ENCODE results near the gene RNF217.

RNF217 gene

DNA sequence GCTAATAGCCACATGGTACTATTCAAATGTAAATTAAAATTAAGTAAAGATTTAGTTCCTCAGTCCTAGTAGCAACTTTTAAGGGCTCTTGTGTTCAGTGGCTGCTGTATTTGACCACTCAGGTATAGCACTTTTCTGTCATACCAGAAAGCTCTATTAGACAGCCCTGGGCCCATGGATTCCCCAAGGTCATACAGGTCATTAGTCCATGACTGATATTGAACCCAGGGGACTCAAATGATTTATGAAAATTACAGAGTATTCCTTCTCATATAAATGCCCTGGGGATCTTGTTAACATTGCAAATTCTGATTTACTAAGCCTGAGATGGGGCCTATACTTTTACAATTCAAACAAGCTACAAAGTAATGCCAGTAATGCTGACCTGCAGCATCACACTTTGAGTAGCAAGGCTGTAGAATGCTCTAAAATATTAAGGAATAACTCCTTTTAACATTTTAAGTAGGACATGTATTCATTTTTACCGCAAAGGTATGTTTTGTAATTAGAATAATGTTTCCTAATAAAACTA, 29.6 kb downstream of the RNF217 start:
- no peak for DNase-seq

DNA sequence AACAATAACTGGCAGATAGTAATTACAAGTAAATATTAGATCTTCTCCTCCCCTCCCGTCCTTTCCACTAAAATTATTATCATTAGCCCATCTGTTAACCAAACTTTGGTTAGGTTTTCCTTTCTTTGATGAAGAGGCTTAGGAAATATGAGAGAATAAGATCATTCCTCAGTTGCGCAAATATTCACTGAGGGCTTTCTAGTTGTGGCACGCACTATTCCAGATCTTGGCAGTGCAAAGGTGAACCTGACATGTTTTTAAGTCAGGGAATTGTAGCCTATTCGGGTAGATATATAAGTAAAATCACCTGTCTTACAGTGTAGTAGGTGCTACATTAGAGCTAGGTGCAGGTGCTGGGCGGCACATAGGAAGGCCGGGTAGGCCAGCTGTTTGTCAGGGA, 31.1 kb downstream of the RNF217 start:
- DNase-seq = no peak

DNA sequence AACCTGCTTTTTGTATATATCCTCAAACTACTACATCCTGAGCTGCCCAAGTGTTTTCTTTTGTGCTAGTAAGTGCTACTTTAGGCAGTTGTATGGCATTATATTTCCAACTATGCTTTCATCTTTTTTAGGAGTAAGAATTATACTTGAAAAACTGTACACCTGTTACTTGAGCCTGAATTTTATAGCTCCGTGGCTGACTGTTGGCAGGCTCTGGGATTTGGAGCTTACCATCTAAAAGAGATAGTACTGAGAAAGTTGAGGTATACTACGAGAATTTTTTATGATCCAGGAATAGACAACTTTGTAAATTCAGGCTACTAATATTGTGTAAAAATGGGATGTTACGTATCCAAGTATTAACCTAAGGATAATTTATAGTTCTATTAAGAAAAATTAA, 32.4 kb downstream of the RNF217 start:
- DNase-seq = no peak

DNA sequence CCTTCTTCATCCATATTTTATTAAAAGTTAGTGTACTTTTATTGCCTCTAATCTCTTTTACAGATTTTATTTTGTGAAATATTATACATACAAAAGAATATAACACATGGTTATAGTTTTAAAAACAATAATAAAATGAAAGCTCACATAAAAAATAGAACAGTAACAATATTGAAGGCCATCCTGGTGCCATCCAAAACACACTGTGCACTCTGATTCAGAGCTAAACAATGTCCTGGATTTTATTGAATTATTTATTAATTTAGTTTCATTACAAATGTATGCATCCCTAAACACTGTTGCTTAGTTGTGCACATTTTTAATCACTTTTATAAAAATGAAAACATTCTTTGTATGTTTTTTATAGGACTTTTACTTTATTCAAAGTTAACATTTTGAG, 32.9 kb downstream of the RNF217 start:
- DNase-seq = no peak

DNA sequence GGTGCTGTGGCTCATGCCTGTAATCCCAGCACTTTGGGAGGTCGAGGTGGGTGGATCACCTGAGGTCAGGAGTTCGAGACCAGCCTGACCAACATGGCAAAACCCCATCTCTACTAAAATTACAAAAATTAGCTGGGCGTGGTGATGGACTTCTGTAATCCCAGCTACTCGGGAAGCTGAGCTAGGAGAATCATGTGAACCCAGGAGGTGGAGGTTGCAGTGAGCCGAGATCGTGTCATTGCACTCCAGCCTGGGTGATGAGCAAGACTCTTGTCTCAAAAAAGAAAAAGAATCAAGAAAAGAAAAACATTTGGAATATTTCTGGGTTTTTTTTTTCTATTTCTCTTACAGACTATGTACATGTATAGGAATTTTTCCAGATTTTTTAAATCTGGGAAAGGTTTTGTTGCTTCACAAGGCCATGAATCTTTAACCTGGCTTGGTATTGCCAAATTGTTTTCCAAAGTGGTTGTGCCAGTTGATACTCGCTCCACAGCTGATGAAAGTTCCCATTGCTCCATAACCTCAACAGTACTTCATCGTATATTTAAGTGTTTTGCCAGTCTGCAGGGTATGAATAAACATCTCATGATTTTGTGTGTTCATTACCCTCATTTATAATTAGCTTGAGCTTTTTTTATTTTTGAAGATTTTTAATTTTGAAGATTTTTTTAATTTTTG, 33.5 kb downstream of the RNF217 start:
- DNase-seq = no peak

DNA sequence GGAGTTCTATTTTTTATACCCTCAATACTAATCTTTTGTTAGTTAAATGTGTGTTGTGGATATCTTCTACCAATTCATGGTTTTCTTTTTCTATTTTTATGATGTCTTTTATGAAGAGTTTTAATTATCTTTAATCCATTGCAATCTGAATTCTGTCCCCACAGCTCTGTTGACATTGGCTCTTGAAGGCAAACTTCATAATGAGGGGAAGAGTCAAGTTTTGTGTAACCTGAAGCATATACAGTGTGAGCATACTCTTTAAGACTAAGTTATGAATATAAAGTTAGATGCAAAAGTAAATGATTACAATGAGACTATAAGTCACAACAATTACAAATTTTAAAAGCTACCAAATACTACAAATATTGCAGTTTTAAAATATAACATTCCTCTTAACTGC, 34.2 kb downstream of the RNF217 start:
- DNase-seq = no peak

DNA sequence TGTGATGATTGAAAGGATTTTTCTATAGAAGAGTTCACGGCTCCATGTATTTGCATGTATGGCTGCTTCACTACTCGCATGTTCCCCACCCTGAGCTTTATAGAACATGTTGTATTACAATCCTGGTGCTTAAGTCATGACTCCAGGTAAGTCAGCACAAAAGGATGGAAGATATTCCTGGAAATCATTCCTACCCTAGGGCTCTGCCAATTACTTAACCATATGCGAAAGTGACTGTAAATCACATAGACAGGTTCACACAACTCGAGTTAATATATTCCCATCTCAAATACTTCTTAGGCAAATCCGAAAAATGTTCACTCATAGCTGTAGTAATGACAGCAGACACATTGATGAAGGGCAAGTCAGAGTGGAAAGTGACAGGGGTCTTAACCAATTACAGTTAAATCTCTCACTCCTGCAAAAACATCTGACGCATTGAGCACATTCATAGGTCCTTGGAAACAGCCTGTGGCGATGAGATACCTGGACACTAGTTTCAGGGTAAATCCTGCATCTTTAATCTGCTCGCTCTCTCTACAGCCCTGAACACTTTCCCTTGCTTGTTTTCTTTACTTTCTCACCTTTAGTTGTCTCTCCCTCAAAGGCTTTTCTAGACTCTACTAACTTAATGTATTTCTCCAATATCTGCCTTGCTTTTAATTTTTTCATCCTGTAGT, 35.1 kb downstream of the RNF217 start:
- DNase-seq = no peak

DNA sequence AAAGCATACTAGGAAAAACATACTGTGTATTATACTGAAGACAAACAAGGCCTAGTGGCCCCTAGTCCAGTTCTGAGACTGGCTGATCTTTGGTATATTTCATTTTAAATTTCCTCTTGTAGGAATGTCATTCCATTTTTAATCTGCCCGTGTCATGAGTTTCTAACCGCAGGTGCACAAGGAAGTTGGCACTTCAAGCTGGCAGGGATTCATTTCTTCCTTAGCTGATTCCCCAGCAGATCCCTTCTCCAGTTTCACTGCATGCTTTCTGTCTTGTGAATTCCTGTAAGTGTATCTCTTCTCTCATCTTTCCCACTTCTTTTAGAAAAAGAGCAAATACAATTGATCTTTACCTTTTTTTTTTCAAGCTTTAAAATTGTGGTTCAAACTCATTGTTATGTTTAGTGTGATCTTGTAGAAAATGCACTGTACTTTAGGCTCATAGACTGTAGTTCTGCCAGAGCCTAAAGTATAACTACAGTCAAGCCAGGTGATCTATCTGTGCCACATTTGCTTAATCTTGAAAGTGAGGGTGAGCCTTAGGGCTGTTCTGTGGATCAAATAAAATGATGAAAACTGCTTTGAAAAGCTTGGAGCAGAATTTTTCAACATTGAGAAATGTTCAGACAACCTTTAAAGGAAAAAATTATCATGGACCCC, 37.0 kb downstream of the RNF217 start:
- DNase-seq = no peak

DNA sequence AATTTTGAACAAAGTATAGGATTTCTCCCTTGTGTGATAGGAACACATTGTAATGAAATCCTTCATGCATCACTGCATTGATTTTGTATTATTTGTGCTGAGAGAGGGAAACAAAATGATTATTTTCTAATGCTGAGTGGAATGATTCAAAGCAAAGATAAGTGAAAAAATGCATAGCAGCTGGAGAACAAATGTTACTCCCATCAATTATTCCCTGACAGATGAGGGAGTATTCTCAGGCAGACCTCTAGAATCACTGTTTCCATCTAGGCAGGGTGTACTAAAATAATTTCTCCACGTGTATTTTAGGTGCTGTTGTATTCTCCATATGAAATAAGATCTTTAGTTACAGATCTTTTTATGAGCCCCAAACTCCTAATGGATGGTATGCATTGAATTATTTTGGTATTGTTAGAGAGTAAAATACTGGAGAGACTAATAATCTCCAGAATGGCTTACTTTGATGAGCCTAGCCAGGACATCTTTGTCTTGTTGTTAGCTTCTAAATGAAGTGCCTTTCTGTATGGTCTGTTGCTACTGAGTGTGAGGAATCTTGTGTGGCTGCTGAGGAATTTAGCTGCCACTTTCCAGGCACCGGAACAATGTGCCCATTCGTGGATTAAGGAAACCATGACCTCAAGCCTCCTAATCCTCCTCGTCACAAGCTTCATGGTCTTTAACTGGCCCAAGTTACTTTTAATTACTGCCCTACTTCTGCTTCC, 39.6 kb downstream of the RNF217 start:
- DNase-seq = no peak

DNA sequence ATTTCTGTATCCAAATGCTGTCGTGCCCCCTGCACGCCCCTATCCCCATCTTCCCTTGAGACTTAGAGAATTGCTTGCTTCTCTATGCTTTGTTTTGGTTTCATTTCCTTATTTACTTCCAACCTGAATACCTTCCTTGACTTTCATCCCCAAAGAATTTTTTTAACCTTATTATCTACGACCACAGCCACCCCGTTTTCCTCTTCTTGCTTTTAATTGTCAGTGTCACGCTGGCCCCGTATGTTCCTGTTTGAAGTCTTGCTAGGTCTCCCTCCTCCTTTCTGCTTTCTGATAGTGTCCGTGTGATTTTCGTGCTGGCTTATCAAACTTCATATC, 40.1 kb downstream of the RNF217 start:
- DNase-seq = no peak

DNA sequence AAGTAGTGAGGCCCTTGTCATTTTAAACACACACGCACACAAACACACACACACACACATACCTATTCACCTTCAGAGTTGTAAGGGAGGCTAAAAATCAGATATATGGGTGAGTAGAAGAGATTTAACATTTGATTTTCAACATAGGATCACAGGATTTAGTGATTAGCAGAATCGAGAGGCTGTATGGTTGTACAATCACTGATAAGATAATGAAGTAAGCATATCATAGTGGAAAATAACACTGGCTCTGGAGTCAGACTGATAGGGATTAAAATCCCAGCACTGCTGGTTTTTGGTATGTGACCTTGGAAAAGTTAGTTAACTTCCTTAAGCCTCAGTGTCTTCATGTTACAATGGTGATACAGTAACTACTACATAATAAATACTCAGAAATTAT, 40.8 kb downstream of the RNF217 start:
- DNase-seq = no peak

DNA sequence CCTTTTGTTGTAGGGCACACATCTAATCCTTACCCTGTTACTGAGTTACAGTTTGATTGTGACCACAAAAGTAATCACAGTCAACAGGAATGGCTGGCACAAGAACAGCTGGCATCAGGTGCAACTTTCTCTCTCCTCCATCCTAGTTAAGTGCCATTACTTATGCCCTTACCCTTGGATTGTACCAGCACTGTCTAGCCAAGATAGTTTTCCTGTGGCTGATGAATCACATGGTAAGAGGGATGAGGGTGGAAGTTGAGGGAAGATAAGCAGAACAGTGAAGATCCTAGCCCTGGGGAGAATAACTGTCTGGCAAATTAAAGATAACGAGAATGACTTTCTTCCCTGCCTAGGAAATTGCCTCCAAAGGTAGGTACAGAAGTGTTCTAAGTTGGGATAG, 42.0 kb downstream of the RNF217 start:
- DNase-seq = no peak

DNA sequence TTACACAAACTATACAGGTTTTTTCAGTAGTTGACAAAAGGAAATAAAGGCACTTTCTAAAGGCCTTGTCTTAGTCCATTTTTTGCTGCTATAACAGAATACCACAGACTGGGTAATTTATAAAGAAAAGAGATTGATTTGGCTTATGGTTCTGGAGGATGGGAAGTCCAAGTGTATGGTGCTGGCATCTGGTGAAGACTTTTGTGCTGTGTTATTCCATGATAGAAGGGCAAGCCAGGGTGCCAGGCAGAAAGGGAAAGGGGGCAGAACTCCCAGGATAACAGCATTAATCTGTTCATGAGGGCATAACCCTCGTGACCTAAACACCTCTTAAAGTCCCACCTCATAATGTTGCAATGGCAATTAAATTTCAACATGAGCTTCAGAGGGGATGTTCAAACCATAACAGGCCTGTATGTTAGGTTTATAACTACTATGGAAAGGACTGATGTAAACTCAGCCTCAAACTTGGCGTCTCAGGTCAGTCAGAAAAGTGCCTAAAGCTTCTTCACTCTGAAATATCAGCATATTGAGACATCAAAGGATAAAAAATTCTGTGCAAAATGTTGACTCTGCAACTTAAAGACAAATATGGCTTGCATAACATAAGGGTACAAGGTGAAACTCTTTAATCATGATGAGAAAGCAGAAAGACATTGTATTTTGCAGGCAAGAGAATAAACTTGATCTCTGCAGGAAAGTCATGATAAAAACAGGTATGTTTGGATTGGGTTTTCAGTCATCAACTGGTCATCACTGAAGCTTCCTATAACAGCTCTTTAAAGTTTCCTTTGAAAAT, 42.8 kb downstream of the RNF217 start:
- DNase-seq = no peak

DNA sequence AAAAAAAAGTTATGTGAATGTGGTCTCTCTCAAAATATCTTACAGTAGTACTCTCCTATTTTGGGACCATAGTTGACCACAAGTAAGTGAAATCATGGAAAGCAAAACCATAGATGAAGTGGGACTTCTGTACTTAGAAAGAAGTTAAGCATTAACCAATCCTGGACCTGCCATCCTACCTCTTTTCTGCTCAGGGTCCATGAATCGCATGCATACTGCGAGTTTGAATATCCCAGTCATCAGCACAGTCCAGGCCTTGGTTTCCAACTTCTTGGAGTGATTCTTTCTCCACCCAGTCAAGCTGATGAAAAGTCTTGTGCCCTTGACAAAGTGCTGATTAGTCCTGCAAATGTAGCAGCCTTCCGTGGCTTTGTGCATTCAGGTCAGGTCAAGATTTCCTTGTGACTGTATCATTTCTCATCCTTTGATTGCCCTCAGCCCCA, 46.0 kb downstream of the RNF217 start:
- DNase-seq = no peak

DNA sequence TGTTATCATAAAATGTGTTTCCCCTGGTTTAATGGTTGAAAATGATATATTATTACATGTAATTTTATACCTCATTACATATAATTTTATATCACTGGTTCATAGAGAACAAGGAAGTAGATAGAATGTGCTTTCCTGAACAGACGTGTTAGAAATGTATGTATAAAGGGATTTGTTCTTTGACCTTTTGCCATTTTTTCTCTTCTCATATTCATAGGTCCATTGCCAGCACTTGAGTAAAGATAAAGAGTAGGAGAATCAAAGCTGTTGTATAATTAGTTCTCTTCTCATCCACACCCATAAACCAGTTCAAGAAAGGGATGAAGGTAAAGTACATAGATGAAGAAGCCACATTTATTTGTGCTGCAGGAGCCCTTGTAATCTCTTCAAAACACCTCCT, 46.7 kb downstream of the RNF217 start:
- DNase-seq = no peak

DNA sequence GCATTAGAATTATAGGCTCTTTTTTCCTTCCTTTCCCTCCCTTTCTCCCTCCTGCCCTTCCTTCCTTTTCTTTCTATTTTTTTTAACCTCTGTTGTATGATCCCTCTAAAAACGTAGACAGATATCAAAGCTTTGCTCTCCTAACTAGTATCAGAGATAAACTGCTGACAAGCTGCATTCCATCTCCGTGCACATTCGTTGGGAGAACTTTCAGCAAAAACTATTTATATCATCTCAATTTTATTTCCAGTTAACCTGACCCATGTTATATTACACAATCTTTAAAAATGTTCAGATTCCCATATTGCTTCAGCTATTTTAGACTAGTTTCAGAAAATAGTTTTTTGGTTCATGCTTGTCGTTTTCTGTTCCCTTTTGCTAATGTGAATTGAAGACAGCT, 47.3 kb downstream of the RNF217 start:
- DNase-seq = no peak

DNA sequence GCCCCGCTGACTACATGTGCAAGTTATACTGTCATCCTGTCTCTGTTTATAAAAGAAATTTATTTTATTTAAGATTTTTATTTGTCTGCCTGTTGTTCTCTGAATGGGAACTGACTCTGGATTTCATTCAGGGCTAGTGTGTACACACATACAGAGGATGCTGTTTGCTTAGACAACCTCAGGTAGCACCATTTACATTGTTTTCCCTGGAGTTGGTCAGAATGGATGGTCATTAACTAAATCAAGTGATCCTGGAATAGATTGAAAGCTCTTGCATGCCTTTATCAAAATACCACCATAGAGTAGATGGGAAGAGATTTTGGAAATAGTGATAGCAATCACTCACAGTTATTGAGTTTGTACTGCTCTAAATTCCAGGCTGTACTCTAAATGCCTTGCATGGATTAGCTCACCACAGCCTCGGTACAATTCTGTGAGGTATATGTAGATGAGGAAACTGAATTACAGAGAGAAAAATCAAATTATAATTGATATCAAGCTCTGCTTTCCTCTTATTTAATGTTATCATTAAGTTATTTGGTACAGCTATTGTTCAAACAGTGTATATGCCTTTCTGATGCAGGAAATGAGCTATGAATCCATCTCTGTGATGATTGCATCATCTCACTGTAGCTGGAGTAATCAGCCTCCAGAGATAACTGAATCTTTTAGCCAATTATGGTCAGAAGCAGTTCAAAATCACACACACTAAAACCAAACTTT, 51.9 kb downstream of the RNF217 start:
- no peak for DNase-seq

DNA sequence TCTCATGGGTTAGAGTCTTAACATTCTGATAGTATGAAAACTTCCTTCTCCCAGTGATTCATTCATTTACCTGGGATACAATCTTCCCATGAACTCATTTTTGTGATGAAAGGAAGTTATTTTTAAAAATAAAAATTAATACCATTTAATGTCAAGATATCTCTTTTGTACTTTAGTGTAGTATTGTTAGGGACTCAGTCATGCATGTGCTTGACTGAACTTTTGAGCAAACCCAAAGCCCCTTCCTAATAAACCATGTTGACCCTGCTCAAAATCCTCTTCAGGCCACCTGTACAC, 52.4 kb downstream of the RNF217 start:
- DNase-seq = no peak

DNA sequence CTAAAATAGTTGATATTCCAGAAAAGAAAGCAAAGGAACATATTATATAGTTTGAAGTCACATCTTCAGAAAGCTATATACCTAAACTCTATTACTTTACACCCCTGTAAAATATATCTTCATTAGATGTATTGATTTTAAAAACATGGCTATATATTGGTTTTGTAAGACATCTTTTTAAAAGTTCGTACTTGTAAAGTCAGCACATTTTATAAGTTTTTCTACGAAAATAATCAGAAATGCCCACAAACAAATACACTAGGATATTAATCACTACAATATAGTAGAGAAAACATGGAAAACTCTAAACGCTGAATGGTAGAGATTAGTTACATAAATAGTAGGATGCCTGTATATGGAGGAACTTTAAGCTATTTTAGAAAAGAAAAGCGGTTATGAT, 52.9 kb downstream of the RNF217 start:
- no peak for DNase-seq

DNA sequence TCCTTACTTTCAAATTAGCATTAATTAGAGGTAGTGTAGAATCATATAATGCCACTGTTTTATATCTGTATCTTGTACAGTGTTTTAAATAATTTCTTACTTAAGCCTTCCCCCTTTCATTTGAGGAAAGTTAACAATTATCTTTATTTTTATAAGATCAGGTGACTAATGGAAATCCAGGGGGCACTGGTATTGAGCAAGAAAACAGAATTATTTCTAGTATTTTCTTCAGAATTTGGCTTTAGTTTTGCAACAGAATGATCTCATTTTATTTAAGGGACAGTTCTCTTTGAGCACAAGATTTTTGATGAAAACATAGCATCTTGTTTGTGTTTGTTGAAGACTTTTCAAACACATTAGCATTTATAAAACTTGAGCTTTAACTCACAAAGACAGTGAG, 55.9 kb downstream of the RNF217 start:
- DNase-seq = no peak

DNA sequence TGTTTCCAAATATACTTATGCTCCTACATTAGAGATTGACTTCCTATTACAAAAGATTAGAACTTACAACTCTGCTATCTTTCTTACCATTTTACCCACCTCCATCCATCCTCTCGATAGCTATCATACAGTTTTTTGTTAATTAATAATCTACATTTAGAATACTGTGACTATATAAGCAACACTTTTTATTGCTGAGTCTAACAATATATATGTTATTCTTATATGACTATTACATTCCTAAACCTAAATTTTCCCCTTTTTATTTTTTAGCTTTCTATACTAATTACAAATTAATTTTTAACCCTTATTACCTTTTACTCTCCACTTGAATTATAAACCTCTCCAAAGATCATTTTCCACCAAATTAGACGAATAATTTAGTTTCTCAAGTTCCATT, 57.0 kb downstream of the RNF217 start:
- DNase-seq = no peak

DNA sequence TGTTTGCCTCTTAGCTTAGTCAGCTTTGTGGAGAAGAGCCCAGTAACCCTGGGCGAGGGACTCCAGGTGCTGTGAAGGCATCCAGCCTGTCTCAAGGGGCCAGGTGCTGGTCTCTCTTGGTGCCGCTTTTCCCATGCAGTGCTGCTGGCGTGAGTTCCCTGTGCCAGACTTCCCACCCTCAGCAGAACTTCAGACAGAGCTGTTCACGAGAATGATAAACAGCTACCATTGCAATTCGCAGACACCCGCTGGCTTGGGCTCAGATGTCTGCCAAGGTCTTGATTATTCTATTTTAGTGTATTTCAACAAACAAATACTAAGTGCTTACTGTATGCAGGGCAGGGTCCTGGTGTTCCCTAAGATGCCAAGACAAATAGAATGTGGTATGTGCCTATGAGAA, 57.7 kb downstream of the RNF217 start:
- no peak for DNase-seq
